ENCODE data around the gene SEC14L3.

The SEC14L3 gene

GRCh38 chr22:30471616-30472318, at the start of gene SEC14L3:
Gene SEC14L3 (minus strand): TSS chr22:30472017. CDS start chr22:30471958, 59 bp downstream.
- no peak for DNase-seq

DNA sequence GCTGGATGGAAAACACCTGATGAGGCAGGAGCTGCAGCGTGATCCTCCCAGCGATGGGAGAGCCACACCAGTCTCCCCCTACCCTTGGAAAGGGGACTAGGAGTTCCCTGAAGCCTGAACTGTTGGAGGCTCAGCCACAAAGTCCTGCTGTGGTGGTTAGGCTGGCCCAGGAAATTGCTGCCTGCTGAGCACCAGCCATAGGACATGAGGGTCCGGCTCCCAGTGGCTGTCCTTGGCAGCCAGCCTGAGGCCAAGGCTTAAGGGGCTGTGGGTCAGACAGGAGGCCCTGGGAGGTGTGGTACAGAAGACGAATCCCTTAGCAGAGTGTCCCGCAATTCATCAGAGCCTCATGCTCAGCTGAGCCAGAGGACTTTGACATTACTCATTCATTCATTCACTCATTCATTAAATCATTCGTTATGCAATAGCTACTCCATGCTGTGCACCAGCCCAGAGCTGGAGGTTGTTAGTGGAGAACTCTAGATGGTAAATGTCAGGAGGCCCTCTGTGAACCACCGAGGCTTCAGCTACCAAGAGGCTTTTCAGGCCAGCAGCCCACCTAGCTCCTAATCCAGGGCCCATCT, 48.1 kb upstream of the SEC14L3 start:
- no peak for DNase-seq

- no peak for DNase-seq
These were observed 44.9 kb upstream of the SEC14L3 start for GRCh38 chr22:30516731-30517130.

DNA sequence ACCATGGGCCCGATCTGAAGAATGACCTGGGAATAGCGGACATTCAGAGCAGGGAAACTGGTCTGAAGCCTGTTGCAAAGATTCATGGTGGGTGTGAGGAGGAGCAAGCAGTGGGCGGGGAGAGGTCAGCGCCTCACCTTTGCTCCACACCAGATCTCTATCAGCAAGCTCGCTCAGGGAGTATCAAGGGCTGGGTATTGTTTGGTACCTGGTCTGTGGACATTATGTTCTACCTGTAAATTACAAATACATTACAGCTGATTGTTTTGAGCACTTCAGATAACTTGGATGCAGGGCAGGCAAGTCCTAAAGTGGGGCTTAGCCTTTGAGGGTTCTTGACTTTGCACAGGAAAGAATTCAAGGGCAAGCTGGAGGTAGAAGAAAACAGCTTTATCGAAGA, 44.5 kb upstream of the SEC14L3 start:
- no peak for DNase-seq

DNA sequence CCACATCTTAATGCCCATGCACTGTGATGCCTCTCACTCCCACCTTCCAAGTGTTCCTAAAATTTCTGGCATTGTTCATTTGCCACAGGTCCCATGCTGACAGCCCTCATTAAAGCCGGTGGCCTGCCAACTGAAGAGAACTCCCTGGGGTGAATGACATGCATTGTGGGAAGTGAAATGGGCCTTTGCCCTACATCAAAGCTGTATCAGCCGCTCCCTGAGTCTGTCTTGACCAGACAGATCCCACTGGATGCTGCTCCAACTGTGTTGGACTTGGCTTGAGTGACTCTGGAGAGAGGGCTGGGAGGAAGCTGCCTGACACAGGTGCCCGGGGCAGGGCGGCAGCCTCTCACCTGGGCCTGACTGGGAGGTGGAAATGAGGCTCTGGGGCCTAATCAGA, 42.4 kb upstream of the SEC14L3 start:
- no peak for DNase-seq

- DNase-seq = no peak
These were observed 41.6 kb upstream of the SEC14L3 start for GRCh38 chr22:30513462-30513861.

- DNase-seq = no peak
These were observed 40.1 kb upstream of the SEC14L3 start for GRCh38 chr22:30511911-30512310.

DNA sequence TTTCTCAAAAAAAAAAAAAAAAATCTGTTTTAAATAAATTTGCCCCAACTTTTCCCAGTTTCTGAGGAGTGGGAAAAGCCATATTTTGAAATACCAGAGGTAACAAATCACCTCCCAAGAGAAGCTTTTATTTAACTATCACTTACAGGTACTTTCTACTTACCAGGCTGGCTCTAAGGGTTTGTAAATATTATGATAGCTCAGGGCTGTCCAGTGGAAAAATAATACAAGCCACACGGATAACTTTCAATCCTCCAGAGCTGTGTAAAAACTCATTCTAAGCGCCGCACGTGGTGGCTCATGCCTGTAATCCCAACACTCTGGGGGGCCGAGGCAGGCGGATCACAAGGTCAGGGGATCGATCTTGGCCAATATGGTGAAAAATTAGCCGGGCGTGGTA, 39.3 kb upstream of the SEC14L3 start:
- DNase-seq = no peak

GRCh38 chr22:30508216-30508615, 36.4 kb upstream of the SEC14L3 start:
- DNase-seq = no peak

- DNase-seq = no peak
These were observed 35.9 kb upstream of the SEC14L3 start for GRCh38 chr22:30507670-30508069.

DNA sequence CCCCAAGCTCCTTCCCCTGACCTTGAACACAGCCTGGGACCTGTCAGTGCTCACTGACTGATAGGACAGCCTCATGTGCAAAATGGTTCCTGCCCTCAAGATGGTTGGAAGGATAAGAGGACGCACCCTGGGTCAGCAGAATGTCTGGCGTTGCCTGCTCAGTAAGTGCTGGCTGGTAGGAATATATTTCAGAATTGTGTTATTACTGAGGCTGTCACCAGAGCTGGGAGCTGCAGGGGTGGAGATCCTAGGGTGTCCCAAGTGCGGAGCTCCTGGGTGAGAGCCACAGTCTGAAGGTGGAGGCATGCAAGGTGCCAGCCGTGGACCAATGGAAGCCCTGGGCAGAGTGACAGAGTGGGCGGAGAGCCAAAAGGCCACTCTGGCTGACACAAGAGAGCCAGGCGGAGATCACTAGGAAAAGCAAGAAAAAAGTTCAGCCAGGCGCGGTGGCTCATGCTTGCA, 34.7 kb upstream of the SEC14L3 start:
- no peak for DNase-seq

- no peak for DNase-seq
These were observed 31.7 kb upstream of the SEC14L3 start for GRCh38 chr22:30503551-30503950.

- DNase-seq = no peak
These were observed 31.1 kb upstream of the SEC14L3 start for GRCh38 chr22:30502911-30503310.

- DNase-seq = no peak
These were observed 30.3 kb upstream of the SEC14L3 start for GRCh38 chr22:30502153-30502552.

DNA sequence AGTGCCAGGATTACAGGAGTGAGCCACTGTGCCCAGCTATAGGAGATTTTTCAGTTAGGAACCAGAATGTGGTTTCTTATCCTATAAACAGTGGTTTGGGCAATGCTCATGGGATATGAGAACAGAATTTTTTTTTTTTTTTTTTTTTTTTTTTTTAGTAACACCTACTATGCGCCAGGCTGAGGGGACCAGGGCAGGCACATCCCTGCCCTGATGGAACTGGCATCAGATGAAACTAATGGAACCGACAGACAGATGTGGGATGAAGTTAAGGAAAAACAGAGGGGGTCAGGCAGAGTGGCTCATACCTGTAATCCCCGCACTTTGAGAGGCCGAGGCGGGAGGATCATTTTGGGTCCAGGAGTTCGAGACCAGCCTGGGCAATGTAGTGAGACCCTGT, 28.8 kb upstream of the SEC14L3 start:
- DNase-seq = no peak

DNA sequence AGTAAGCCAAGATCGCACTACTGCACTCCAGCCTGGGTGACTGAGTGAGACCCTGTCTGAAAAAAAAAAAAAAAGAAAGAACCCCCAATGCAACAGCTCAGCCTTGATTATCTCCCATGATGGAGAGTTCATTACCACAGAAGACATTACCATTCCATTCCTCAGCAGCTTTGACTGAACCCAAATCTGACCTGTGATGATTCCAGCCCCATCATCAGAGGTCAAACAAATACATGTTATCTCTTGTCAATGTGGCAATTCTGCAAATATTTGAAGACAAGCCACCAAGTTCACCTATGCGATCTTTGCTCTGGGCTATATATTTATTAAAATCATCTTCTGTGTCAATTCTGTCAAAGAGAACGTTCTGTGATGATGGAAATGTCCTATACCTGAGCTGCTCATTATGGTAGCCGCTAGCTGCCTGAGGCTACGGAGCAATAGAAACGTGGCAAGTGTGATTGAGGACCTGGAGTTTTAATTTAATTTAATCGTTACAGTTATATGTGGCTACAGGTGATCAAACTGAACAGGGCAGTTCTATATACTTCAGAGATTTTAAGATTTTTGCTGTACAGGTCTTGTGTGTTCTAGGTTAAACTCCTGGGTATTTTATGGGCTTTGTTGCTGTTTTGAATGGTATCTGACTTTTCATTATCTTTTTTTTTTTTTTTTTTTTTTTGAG, 25.8 kb upstream of the SEC14L3 start:
- DNase-seq = no peak

DNA sequence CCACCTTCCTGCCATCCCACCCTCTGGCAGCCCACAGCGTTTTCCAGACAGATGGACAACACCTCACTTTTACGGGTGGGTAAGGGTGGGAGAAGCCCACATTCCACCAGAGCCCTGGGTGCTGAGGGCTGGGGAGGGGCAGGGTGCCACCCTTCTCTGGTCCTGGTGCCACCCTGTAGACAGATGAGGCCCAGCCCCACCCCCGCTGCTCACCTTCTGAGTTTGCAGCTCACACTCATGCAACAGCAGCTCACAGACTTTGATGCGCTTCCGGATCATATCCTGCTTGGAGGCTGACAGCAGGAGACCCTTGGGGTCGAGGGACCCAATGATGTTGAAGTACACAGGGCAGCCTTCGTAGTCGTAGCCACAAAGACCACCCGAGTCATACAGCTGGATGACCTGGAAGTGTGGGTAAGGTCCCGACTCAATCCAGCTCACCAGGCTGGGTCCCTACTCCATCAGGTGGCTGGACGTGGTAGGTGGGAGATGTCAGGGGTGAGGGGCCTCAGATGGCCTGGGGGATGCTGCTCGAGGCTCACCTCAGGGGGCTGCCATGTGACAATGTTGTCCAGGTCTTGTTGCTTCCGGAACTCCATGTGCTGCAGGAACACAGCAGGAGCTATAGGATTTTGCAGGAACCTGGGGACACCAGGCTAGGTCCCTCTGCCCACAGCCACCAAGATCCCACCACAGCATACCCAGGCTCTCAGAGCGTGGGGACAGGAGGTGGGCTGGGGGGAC, 23.4 kb upstream of the SEC14L3 start:
- DNase-seq = no peak

DNA sequence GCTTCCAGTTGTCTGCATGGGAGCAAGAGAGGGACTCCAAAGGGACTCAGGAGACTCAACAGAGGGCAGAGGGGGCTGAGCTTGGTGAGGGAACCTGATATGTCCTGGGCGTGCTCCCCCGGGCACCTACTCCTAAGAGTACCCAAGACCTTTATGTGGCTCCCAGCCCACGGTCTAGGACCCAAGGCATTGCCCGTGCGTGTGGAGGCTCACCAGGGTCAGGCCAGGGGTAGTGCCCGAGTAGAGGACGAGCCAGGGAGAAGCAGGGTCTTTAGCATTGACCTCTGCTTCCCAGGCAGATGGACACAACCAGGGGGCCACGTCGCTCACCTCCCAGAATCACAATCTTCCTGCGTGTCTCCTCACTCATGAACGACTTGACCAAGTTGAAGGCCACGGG, 20.3 kb upstream of the SEC14L3 start:
- no peak for DNase-seq

- no peak for DNase-seq
These were observed 19.6 kb upstream of the SEC14L3 start for GRCh38 chr22:30491381-30491780.

- no peak for DNase-seq
These were observed 18.6 kb upstream of the SEC14L3 start for GRCh38 chr22:30490399-30490798.

DNA sequence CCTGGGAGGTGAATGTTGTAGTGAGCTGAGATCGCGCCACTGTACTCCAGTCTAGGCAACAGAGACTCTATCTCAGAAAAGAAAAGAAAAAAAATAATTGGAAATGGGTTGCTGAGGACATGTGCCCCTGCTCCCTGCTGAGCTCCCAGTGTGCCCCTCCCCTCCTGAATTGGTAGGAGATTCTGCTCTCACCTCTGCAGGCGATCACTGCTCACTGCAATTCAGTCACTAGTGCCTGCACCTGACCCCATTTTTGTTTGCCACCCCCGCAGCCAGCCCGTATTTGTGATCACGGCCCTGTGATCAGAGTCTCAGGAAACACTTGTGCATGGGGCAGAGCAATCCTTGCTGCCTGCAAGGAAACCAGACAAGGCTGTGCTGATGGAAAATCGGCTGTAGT, 16.3 kb upstream of the SEC14L3 start:
- no peak for DNase-seq

DNA sequence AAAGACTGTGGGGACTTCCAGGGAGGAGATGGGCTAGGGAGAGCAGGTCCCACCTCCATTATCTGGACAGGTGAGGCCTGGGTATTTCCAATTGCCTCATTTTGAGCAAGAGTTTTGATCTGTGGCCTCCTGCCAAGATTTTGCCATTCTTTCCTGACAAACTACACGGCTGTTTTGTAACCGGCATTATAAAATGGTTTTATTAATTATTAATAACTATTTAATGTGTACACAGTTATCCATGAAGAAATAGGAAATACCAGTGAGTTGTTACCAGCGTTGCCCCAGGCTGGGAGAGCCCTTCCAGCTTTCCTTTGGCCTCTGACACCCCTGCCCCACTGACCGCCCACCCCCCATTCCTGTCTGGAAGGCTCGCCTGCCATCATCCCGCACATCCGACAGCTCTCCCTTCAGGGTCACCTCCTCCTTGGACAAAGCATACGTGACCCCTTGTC, 14.9 kb upstream of the SEC14L3 start:
- no peak for DNase-seq

- no peak for DNase-seq
These were observed 14.3 kb upstream of the SEC14L3 start for GRCh38 chr22:30486118-30486517.
